ENCODE results near the gene SASS6. TPM values are rescaled to one million over a fixed set of nuclear protein-coding genes. Genes with fewer than 3 reads are reported as not detected.

Gene SASS6
- total RNA-seq, 1 experiment from 2014 or later = 9.0 TPM

GRCh38 chr1:100177295-100178041 is 44.7 kb upstream of the SASS6 start:
- Histone ChIP-seq H3K27ac (ENCODE audit: low read length) (no peak overlapping the region), H3K36me3 (ENCODE audit: low read depth, low read length) (no peaks in the 10 kb centered on the region), H3K9ac (ENCODE audit: low read length) (no peak overlapping the region), H3K9me3 (ENCODE audit: low read length) (no peaks in the 10 kb centered on the region), H3K79me2 (ENCODE audit: low read length) (no peaks in the 10 kb centered on the region), H3K4me2 (ENCODE audit: low read length) (no peak overlapping the region), H3F3A (ENCODE audit: low read length, unreplicated experiment) (no peaks in the 10 kb centered on the region), H4K20me1 (ENCODE audit: low read length) (no peaks in the 10 kb centered on the region), H2AFZ (ENCODE audit: low read length) (no peak overlapping the region), H3K4me3 (ENCODE audit: low read length) (no peak overlapping the region), H3K9me2 (replicated peaks; ENCODE audit: low read length) (no peaks in the 10 kb centered on the region), H3K27me3 (ENCODE audit: low read length) (no peaks in the 10 kb centered on the region), H3K4me1 (ENCODE audit: insufficient read depth, low read length) (no peaks in the 10 kb centered on the region)
- ATAC-seq = no peak
- CTCF ChIA-PET = interaction anchor here (0.6 kb wide), 1 partner anchor 329 kb away, joined by 3 read pairs; no protein-coding TSS in a partner anchor
- DNase-seq = no peak
- intact Hi-C loops (cut with micrococcal nuclease) = no loop called here
- POLR2A ChIA-PET (ENCODE audit: unreplicated experiment) = no interaction called here
- no TSS peak for BruUV-seq (replicated peaks)
- TF ChIP-seq EZH2phosphoT487 (IDR thresholded peaks at IDR 0.05; ENCODE audit: borderline replicate concordance, low read length) (no peak), CTCF (conservative IDR thresholded peaks at IDR 0.05; ENCODE audit: low read depth, low read length) (no peak), EZH2 (IDR thresholded peaks at IDR 0.05; ENCODE audit: low read length, unreplicated experiment) (no peak)

DNA sequence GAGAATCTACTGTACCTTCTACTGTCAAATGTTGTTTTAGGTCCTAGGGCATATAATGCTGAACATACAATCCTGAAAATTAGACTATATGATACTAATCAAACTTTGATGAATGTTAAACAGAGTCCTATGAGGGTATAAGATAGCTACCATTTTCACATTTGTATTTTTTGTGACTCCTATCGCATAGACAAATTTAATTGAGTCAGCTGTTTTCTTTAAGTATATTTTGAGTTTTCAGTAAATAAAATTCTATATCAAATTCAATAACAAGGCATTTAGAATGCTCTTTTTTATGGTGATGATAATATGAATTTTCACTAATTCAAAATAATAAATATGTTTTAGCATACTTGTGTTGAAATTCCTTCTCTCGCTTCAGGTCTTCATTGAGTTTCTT is 35.3 kb upstream of the SASS6 start:
- CTCF ChIA-PET = no interaction called here
- intact Hi-C loops (cut with micrococcal nuclease) = no loop called here
- DNase-seq = no peak
- Histone ChIP-seq H4K20me1 (ENCODE audit: low read length) (no peaks in the 10 kb centered on the region), H3K79me2 (ENCODE audit: low read length) (no peaks in the 10 kb centered on the region), H3K9me3 (ENCODE audit: low read length) (no peaks in the 10 kb centered on the region), H3K4me1 (ENCODE audit: insufficient read depth, low read length) (no peaks in the 10 kb centered on the region), H3K36me3 (ENCODE audit: low read depth, low read length) (no peaks in the 10 kb centered on the region), H3K9me2 (replicated peaks; ENCODE audit: low read length) (no peaks in the 10 kb centered on the region), H3F3A (ENCODE audit: low read length, unreplicated experiment) (no peaks in the 10 kb centered on the region), H3K27ac (ENCODE audit: low read length) (no peak overlapping the region), H3K27me3 (ENCODE audit: low read length) (no peaks in the 10 kb centered on the region), H3K4me2 (ENCODE audit: low read length) (no peak overlapping the region), H3K9ac (ENCODE audit: low read length) (no peak overlapping the region), H2AFZ (ENCODE audit: low read length) (no peak overlapping the region), H3K4me3 (ENCODE audit: low read length) (no peak overlapping the region)
- TF ChIP-seq EZH2phosphoT487 (IDR thresholded peaks at IDR 0.05; ENCODE audit: borderline replicate concordance, low read length) (no peak), CTCF (conservative IDR thresholded peaks at IDR 0.05; ENCODE audit: low read depth, low read length) (no peak), EZH2 (IDR thresholded peaks at IDR 0.05; ENCODE audit: low read length, unreplicated experiment) (no peak)
- BruUV-seq (replicated peaks) = no TSS peak
- POLR2A ChIA-PET (ENCODE audit: unreplicated experiment) = no interaction called here
- ATAC-seq = no peak

DNA sequence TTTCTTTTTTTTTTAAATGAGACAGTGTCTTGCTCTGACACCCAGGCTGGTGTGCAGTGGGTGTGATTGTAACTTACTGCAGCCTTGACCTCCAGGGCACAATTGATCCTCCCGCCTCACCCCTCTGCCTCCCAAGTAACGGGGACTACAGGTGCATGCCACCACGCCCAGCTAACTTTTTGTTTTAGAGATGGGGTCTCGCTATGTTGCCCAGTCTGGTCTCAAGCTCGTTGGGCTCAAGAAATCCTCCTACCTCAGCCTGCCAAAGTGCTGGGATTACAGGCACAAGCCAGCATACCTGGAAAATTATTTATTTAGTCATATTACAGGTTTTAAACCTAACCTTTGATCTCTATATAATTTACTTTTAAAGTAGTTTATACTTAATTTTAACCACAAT is 32.0 kb upstream of the SASS6 start:
- CTCF ChIA-PET = no interaction called here
- no peak for ATAC-seq

More for the DNA sequence above, 32.0 kb upstream of the SASS6 start:
- intact Hi-C loops (cut with micrococcal nuclease) = no loop called here
- Histone ChIP-seq H3K36me3 (ENCODE audit: low read depth, low read length) (no peaks in the 10 kb centered on the region), H3K4me2 (ENCODE audit: low read length) (no peak overlapping the region), H3F3A (ENCODE audit: low read length, unreplicated experiment) (no peaks in the 10 kb centered on the region), H3K4me3 (ENCODE audit: low read length) (no peak overlapping the region), H4K20me1 (ENCODE audit: low read length) (no peaks in the 10 kb centered on the region), H3K9ac (ENCODE audit: low read length) (no peak overlapping the region), H3K4me1 (ENCODE audit: insufficient read depth, low read length) (no peaks in the 10 kb centered on the region), H3K27ac (ENCODE audit: low read length) (no peak overlapping the region), H3K79me2 (ENCODE audit: low read length) (no peaks in the 10 kb centered on the region), H2AFZ (ENCODE audit: low read length) (no peak overlapping the region), H3K9me3 (ENCODE audit: low read length) (no peaks in the 10 kb centered on the region), H3K27me3 (ENCODE audit: low read length) (no peaks in the 10 kb centered on the region), H3K9me2 (replicated peaks; ENCODE audit: low read length) (no peaks in the 10 kb centered on the region)
- TF ChIP-seq EZH2 (IDR thresholded peaks at IDR 0.05; ENCODE audit: low read length, unreplicated experiment) (no peak), EZH2phosphoT487 (IDR thresholded peaks at IDR 0.05; ENCODE audit: borderline replicate concordance, low read length) (no peak), CTCF (conservative IDR thresholded peaks at IDR 0.05; ENCODE audit: low read depth, low read length) (no peak)
- no TSS peak for BruUV-seq (replicated peaks)
- DNase-seq = no peak
- POLR2A ChIA-PET (ENCODE audit: unreplicated experiment) = no interaction called here
